Activated CD4-positive, alpha-beta memory T cell treated with anti-CD3 and anti-CD28 coated beads, Interleukin-2, amount 10 ng/mL, durations not matched to agents 7 days and 5 days (primary cell): ENCODE results near the gene PHLPP1. TPM values are rescaled to one million over a fixed set of nuclear protein-coding genes. Genes with fewer than 3 reads are reported as not detected.
"Not testable (repeated sequence)": the region's sequence is repeated elsewhere in the genome, so short reads cannot be mapped to it uniquely, and the experiment has no call there.

Source experiments
- CTCF ChIA-PET: fragments of 350-600 bp; sonication (Branson Sonifier 250); formaldehyde crosslinking; loops from one replicate; lab custom pipeline; 2021; ENCODE audit warnings: antibody characterized with exemption, inconsistent platforms; lab: Charles Lee
- POLR2A ChIA-PET: fragments of 350-600 bp; sonication (Branson Sonifier 250); formaldehyde crosslinking; loops from one replicate; lab custom pipeline; 2021; ENCODE audit warnings: antibody characterized with exemption; lab: Charles Lee
- DNase-seq: peaks from one replicate; pipeline ENCODE4 v3.0.0-alpha.2; 2020
- H3K27ac Mint-ChIP-seq: one replicate; pipeline ENCODE4 v1.8.0; 2021; ENCODE audit warnings: mild to moderate bottlenecking, mixed read lengths
- H3K27me3 Mint-ChIP-seq: one replicate; pipeline ENCODE4 v1.8.0; 2021; ENCODE audit warnings: mixed read lengths
- H3K36me3 Mint-ChIP-seq: one replicate; pipeline ENCODE4 v1.8.0; 2021; ENCODE audit warnings: low read depth, mixed read lengths
- H3K4me1 Mint-ChIP-seq: one replicate; pipeline ENCODE4 v1.8.0; 2021; ENCODE audit warnings: mixed read lengths
- H3K4me3 Mint-ChIP-seq: one replicate; pipeline ENCODE4 v1.8.0; 2021; ENCODE audit warnings: mild to moderate bottlenecking, mixed read lengths
- H3K9me3 Mint-ChIP-seq: one replicate; pipeline ENCODE4 v1.8.0; 2021; ENCODE audit warnings: mixed read lengths
- total RNA-seq, 2 experiments: library from RNA; stranded (reverse); gene quantifications; one replicate each; pipeline ENCODE4 v1.2.3, GENCODE V29; 2021

Gene PHLPP1
- total RNA-seq, 2 experiments from 2014 or later: 8.1 to 8.9 TPM

- no peak for DNase-seq
- ChIA-PET CTCF (interaction anchor here (0.5 to 1.0 kb wide), 2 partner anchors 16 to 57 kb away, joined by 3 read pairs; no protein-coding TSS in a partner anchor), POLR2A (no interaction called here)
- Mint-ChIP-seq H3K27ac (no peak overlapping the region), H3K4me1 (peaks cover 17% of the 10 kb centered on the region), H3K36me3 (peaks cover 3% of the 10 kb centered on the region), H3K4me3 (no peak overlapping the region), H3K27me3 (no peaks in the 10 kb centered on the region), H3K9me3 (no peaks in the 10 kb centered on the region)
Observed at GRCh38 chr18:62790871-62791772, 75.8 kb downstream of the PHLPP1 start.

- POLR2A ChIA-PET: interaction anchor here (0.6 kb wide), 1 partner anchor 54 kb away, joined by 3 read pairs; no protein-coding TSS in a partner anchor
- Mint-ChIP-seq H3K9me3 (no peaks in the 10 kb centered on the region), H3K27ac (no peak overlapping the region), H3K4me1 (peaks cover 18% of the 10 kb centered on the region), H3K36me3 (peaks cover 3% of the 10 kb centered on the region), H3K4me3 (no peak overlapping the region), H3K27me3 (no peaks in the 10 kb centered on the region)
- no peak for DNase-seq
- CTCF ChIA-PET: interaction anchor here (1.0 kb wide), 1 partner anchor 15 kb away, joined by 3 read pairs; no protein-coding TSS in a partner anchor
Observed at GRCh38 chr18:62792016-62792415, 76.7 kb downstream of the PHLPP1 start.

- H3K27ac Mint-ChIP-seq: no peak overlapping the region
Observed at GRCh38 chr18:62795813-62796212, 80.5 kb downstream of the PHLPP1 start.

DNA sequence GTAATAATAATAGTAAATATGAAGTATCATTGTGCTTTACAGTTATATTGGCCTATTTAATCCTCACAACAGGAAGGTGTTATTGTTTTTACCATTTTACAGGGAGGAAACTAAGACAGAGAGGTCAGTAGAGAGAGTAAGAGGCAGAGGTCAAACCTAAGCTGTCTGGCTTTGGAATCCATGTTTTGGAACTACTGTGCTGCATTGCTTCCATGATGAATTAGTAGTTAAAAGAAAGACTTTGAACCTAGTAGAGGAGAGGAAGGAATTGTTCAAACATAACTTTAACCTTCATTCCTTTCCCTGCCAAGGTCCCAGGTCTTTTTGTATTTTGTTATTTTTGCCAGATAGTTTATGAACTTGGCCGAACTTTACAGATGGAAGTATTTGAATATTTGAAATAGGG lies 80.9 kb downstream of the PHLPP1 start:
- Mint-ChIP-seq H3K4me1 (peaks cover 13% of the 10 kb centered on the region), H3K27ac (no peak overlapping the region), H3K9me3 (no peaks in the 10 kb centered on the region), H3K4me3 (no peak overlapping the region), H3K27me3 (no peaks in the 10 kb centered on the region), H3K36me3 (peaks cover 3% of the 10 kb centered on the region)
- no peak for DNase-seq
- ChIA-PET CTCF (interaction anchor here (1.0 to 1.1 kb wide), 2 partner anchors 14 to 22 kb away, joined by 3 read pairs; no protein-coding TSS in a partner anchor), POLR2A (no interaction called here)

More at GRCh38 chr18:62795813-62796212, 80.5 kb downstream of the PHLPP1 start:
- ChIA-PET POLR2A (no interaction called here), CTCF (interaction anchor here (1.0 to 1.7 kb wide), 3 partner anchors 14 to 81 kb away, joined by 3 to 5 read pairs (median 3); partner anchors contain the start of gene PHLPP1)
- H3K4me3 Mint-ChIP-seq: no peak overlapping the region
- no peaks in the 10 kb centered on the region for H3K9me3 Mint-ChIP-seq
- no peaks in the 10 kb centered on the region for H3K27me3 Mint-ChIP-seq
- DNase-seq: no peak
- peaks cover 14% of the 10 kb centered on the region for H3K4me1 Mint-ChIP-seq
- H3K36me3 Mint-ChIP-seq: peaks cover 3% of the 10 kb centered on the region

GRCh38 chr18:62797329-62797728 lies 82.0 kb downstream of the PHLPP1 start:
- DNase-seq: no peak
- ChIA-PET CTCF (no interaction called here), POLR2A (no interaction called here)
- Mint-ChIP-seq H3K4me1 (peaks cover 9% of the 10 kb centered on the region), H3K9me3 (no peaks in the 10 kb centered on the region), H3K27ac (no peak overlapping the region), H3K36me3 (peaks cover 3% of the 10 kb centered on the region), H3K4me3 (no peak overlapping the region), H3K27me3 (no peaks in the 10 kb centered on the region)

GRCh38 chr18:62799977-62800376 lies 84.6 kb downstream of the PHLPP1 start:
- POLR2A ChIA-PET: no interaction called here
- CTCF ChIA-PET: no interaction called here

GRCh38 chr18:62802523-62802922 lies 87.2 kb downstream of the PHLPP1 start:
- CTCF ChIA-PET: interaction anchor here (0.6 to 1.0 kb wide), 2 partner anchors 12 to 155 kb away, joined by 3 to 4 read pairs; no protein-coding TSS in a partner anchor
- H3K27ac Mint-ChIP-seq: no peak overlapping the region

More at GRCh38 chr18:62799977-62800376, 84.6 kb downstream of the PHLPP1 start:
- no peaks in the 10 kb centered on the region for H3K9me3 Mint-ChIP-seq
- H3K27ac Mint-ChIP-seq: no peak overlapping the region
- H3K27me3 Mint-ChIP-seq: no peaks in the 10 kb centered on the region
- no peak for DNase-seq
- peaks cover 3% of the 10 kb centered on the region for H3K36me3 Mint-ChIP-seq
- peaks cover 8% of the 10 kb centered on the region for H3K4me1 Mint-ChIP-seq
- no peak overlapping the region for H3K4me3 Mint-ChIP-seq

DNA sequence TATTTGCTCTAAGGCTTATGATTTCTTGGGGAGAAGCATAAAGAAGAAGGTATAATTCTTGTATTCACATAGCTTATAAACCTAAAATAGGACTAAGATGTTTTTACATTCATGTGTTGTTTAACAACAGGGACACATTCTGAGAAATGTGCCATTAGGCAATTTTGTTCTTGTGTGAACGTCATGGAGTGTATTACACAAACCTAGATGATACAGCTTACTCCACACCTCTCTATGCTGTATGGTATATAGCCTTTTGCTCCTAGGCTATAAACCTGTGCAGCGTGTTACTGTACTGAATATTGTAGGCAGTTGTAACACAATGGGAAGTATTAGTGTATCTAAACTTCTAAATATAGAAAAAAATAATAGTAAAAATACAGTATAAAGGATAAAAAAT lies 92.1 kb downstream of the PHLPP1 start:
- Mint-ChIP-seq H3K27ac (no peak overlapping the region), H3K36me3 (no peaks in the 10 kb centered on the region), H3K9me3 (no peaks in the 10 kb centered on the region), H3K27me3 (no peaks in the 10 kb centered on the region), H3K4me3 (no peak overlapping the region), H3K4me1 (no peaks in the 10 kb centered on the region)
- ChIA-PET CTCF (interaction anchor here (1.3 kb wide), 1 partner anchor 16 kb away, joined by 3 read pairs; no protein-coding TSS in a partner anchor), POLR2A (no interaction called here)
- no peak for DNase-seq

More at GRCh38 chr18:62802523-62802922, 87.2 kb downstream of the PHLPP1 start:
- POLR2A ChIA-PET: no interaction called here
- Mint-ChIP-seq H3K4me3 (no peak overlapping the region), H3K4me1 (no peaks in the 10 kb centered on the region), H3K36me3 (no peaks in the 10 kb centered on the region), H3K27me3 (no peaks in the 10 kb centered on the region), H3K9me3 (no peaks in the 10 kb centered on the region)
- DNase-seq: no peak

- no peak overlapping the region for H3K27ac Mint-ChIP-seq
- H3K27me3 Mint-ChIP-seq: no peaks in the 10 kb centered on the region
- no peaks in the 10 kb centered on the region for H3K36me3 Mint-ChIP-seq
- ChIA-PET CTCF (no interaction called here), POLR2A (no interaction called here)
- H3K4me3 Mint-ChIP-seq: no peak overlapping the region
- no peaks in the 10 kb centered on the region for H3K4me1 Mint-ChIP-seq
- no peak for DNase-seq
- H3K9me3 Mint-ChIP-seq: no peaks in the 10 kb centered on the region
Observed at GRCh38 chr18:62808123-62808522, 92.8 kb downstream of the PHLPP1 start.

- not testable (repeated sequence) for H3K4me3 Mint-ChIP-seq, H3K36me3 Mint-ChIP-seq
Observed at GRCh38 chr18:62809445-62809844, 94.1 kb downstream of the PHLPP1 start.

DNA sequence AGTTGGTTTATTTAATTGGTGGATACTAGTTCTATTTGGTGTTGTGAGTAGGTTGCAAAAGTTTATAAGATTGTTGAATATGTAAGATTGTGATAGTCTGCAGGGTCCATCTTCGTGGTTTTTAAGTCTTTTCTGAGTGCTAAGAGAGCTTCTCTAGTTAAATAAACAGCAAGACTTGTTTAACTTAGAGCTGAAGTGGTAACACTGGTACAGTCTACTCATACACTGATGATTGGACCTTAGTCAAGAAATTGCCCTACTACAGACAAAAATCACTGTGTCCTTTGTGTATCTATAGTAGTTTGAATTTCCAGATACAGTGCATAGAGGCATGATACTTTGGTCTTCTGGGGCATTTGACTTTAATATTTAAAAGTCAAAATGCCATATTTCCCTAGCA lies 94.6 kb downstream of the PHLPP1 start:
- Mint-ChIP-seq H3K36me3 (no peaks in the 10 kb centered on the region), H3K9me3 (no peaks in the 10 kb centered on the region), H3K27me3 (no peaks in the 10 kb centered on the region), H3K27ac (no peak overlapping the region), H3K4me3 (no peak overlapping the region), H3K4me1 (no peaks in the 10 kb centered on the region)
- no peak for DNase-seq
- CTCF ChIA-PET: no interaction called here
- POLR2A ChIA-PET: no interaction called here

More at GRCh38 chr18:62809445-62809844, 94.1 kb downstream of the PHLPP1 start:
- POLR2A ChIA-PET, CTCF ChIA-PET, DNase-seq, H3K9me3 Mint-ChIP-seq, H3K27me3 Mint-ChIP-seq, H3K4me1 Mint-ChIP-seq, H3K27ac Mint-ChIP-seq: not testable (repeated sequence)

DNA sequence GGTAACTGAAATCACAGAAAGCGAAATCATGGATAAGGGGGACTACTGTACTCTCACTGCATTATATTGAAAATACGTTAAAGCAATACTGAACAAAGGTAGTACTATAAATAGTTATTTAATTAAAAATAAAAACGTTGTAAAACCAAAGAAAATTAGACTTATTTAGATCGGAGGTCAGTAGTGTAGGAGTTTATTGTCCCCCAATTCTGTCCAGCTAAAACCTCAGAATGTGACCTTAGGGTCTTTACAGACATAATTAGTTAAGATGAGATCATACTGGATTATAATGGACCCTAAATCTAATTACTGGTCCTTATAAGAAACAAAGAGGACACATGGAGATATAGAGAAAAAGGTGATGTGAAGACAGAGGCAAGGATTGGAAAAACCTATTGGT lies 95.3 kb downstream of the PHLPP1 start:
- Mint-ChIP-seq H3K27ac (no peak overlapping the region), H3K36me3 (no peaks in the 10 kb centered on the region), H3K4me1 (peaks cover 3% of the 10 kb centered on the region), H3K9me3 (no peaks in the 10 kb centered on the region), H3K4me3 (no peak overlapping the region), H3K27me3 (no peaks in the 10 kb centered on the region)
- ChIA-PET POLR2A (no interaction called here), CTCF (no interaction called here)
- DNase-seq: no peak

- Mint-ChIP-seq H3K4me3 (no peak overlapping the region), H3K9me3 (no peaks in the 10 kb centered on the region), H3K4me1 (peaks cover 3% of the 10 kb centered on the region), H3K27ac (no peak overlapping the region), H3K36me3 (no peaks in the 10 kb centered on the region), H3K27me3 (no peaks in the 10 kb centered on the region)
- no peak for DNase-seq
- ChIA-PET POLR2A (no interaction called here), CTCF (interaction anchor here (1.0 kb wide), 1 partner anchor 23 kb away, joined by 4 read pairs; no protein-coding TSS in a partner anchor)
Observed at GRCh38 chr18:62811674-62812073, 96.3 kb downstream of the PHLPP1 start.
